GM12878 (cell line): ENCODE data around the gene TLR9. TPM values are rescaled to one million over a fixed set of nuclear protein-coding genes. Genes with fewer than 3 reads are reported as not detected.

Experiments used
- CBX3 ChIP-seq: fragments of 200-600 bp; sonication (generic); IDR thresholded peaks from 2 replicates; pipeline ENCODE4 v1.6.1; 2016; ENCODE audit warnings: low read depth, borderline replicate concordance
- CHD2 ChIP-seq: IDR thresholded peaks from 2 replicates; pipeline ENCODE4 v1.6.1; 2011; ENCODE audit warnings: low read depth, low read length, improper control_type of control experiment, borderline replicate concordance
- EP300 ChIP-seq, 2 experiments: fragments of 150-350 bp in 1 of 2; IDR thresholded peaks; 2 replicates each; pipeline ENCODE4 v1.6.1; 2011 to 2012; ENCODE audit warnings: low read depth in 2 of 2, low read length in 2 of 2, borderline replicate concordance in 1 of 2, improper control_type of control experiment in 1 of 2, inconsistent platforms in 1 of 2; ENCODE audit not compliant: control insufficient read depth in 1 of 2
- ETV6 ChIP-seq, 2 experiments: fragments of 450-650 bp in 1 of 2; IDR thresholded peaks in 1 of 2; conservative IDR thresholded peaks in 1 of 2; 2 replicates each; pipeline ENCODE4 v1.6.1; 2014; ENCODE audit warnings: antibody characterized with exemption in 1 of 2, borderline replicate concordance in 1 of 2, low read depth in 1 of 2, mild to moderate bottlenecking in 1 of 2, moderate library complexity in 1 of 2
- EZH2 ChIP-seq: IDR thresholded peaks from 2 replicates; pipeline ENCODE4 v1.6.1; 2012; ENCODE audit warnings: low read depth, mild to moderate bottlenecking, control low read depth, inconsistent platforms, low read length, borderline replicate concordance; ENCODE audit not compliant: control insufficient read depth
- MTA3 ChIP-seq: IDR thresholded peaks from 2 replicates; pipeline ENCODE4 v1.6.1; 2012; ENCODE audit warnings: low read length, inconsistent platforms, borderline replicate concordance
- NR2C2 ChIP-seq: IDR thresholded peaks from 2 replicates; pipeline ENCODE4 v1.6.1; 2011; ENCODE audit warnings: borderline replicate concordance, low read depth; ENCODE audit not compliant: control insufficient read depth, insufficient read length
- SMAD5 ChIP-seq: IDR thresholded peaks from 2 replicates; pipeline ENCODE4 v1.6.1; 2016; ENCODE audit warnings: antibody characterized with exemption, low read depth
- SMC3 ChIP-seq: IDR thresholded peaks from 2 replicates; pipeline ENCODE4 v1.6.1; 2011; ENCODE audit warnings: low read length, improper control_type of control experiment, borderline replicate concordance
- SUZ12 ChIP-seq: fragments of 200-600 bp; sonication (generic); IDR thresholded peaks from one replicate; pipeline ENCODE4 v1.6.1; 2018; ENCODE audit warnings: antibody characterized with exemption, mild to moderate bottlenecking; ENCODE audit not compliant: unreplicated experiment
- polyA plus RNA-seq, 11 experiments: library from polyadenylated mRNA; depleted of rRNA in 4 of 11; unstranded in 6 of 11; stranded (reverse) in 5 of 11; fragments of >200 nt; fragmentation: Nextera tagmentation in 4 of 11; fragmentation: Illumina TruSeq in 1 of 11; extraction: Ambion mirVana in 4 of 11; extraction: Trizol in 1 of 11; gene quantifications; 1 replicate in 1 of 11; 2 replicates in 10 of 11; pipeline versions ENCODE4 v1.2.1 to v1.2.3, GENCODE V29; 2011 to 2016; ENCODE audit warnings: inconsistent platforms in 2 of 11, missing spikeins in 2 of 11, low read depth in 1 of 11
- total RNA-seq, 4 experiments: library from RNA; depleted of rRNA in 3 of 4; stranded (reverse); fragments of >200 nt in 3 of 4; fragmentation: Illumina TruSeq in 1 of 4; extraction: Trizol in 1 of 4; gene quantifications; 2 replicates each; pipeline versions ENCODE4 v1.2.1 to v1.2.3, GENCODE V29; 2013 to 2021
- TF ChIP-seq, protein P1 (sequence below): IDR thresholded peaks from 2 replicates; pipeline ENCODE4 v1.6.1; 2012; ENCODE audit warnings: low read depth, low read length, improper control_type of control experiment
- TF ChIP-seq, protein P2 (sequence below): IDR thresholded peaks from 2 replicates; pipeline ENCODE4 v1.6.1; 2011; ENCODE audit warnings: mild to moderate bottlenecking, low read depth, low read length, moderate library complexity; ENCODE audit not compliant: insufficient replicate concordance
- TF ChIP-seq, protein P3 (sequence below): IDR thresholded peaks from 2 replicates; pipeline ENCODE4 v1.6.1; 2011; ENCODE audit warnings: borderline replicate concordance, low read depth, mild to moderate bottlenecking, moderate library complexity, mixed read lengths, low read length; ENCODE audit not compliant: insufficient read depth; ENCODE audit errors: extremely low read length
- TF ChIP-seq, protein P4 (sequence below): IDR thresholded peaks from 2 replicates; pipeline ENCODE4 v1.6.1; 2011; ENCODE audit warnings: low read depth, low read length, improper control_type of control experiment, borderline replicate concordance
- TF ChIP-seq, protein P5 (sequence below): fragments of 450-650 bp; IDR thresholded peaks from 2 replicates; pipeline ENCODE4 v1.6.1; 2016; ENCODE audit warnings: mild to moderate bottlenecking
- TF ChIP-seq, protein P6 (sequence below): fragments of 450-650 bp; formaldehyde crosslinking; IDR thresholded peaks from 2 replicates; pipeline ENCODE4 v1.4.0; 2020; ENCODE audit warnings: mild to moderate bottlenecking, moderate library complexity

TLR9 gene
- total and polyA plus RNA-seq, 10 of the 15 experiments (the other 5 are each of a cell fraction or from before 2014, with no cell fraction given): 0.10 to 4.8 (median 0.53) TPM; not detected in 1

DNA sequence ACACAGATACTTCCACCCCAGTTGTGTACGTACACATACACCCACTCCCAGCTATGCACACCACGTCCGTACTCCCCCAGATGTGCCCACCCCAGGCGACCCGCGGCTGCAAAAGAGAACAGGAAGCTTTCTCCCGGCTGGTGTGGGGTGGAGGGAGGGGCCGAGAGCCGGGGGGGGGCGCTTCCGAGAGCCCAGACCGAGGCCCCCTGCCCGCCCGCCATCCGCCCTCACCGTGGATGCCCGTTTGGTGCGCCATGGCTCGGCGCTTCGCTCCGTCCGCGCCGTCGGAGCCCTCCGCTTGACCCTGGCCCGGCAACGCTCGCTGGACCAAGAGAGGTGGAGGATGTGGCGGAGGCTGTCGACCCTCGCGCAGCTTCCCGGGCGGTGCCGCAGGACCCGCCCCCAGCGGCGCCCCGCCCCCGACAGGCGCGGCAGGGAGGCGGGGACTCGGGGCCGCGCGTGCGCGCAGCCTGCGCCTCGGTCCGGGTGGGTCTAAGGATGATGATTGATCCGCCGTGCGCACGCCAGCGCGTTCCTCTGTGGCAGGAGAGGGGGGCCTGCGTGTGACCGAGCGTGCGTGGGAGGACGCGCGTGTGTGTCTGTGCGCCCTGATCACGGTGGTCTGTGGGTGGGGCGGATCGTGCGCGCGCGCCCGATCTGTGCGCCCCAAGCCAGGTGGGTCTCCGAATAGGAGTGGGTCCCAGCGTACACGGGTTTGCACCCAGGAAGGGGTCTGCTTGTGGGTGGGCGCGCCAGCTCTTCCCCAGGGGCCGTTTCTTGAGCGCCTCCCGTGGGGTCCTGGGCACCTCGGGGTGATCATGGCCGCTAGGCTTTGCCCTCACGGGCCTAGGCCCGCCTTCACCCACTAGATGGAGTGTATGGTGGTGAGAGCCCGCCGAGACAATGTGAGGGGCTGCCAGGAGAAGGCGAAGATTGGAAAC, 13.6 kb upstream of the TLR9 start, which contains the start of gene TWF2 (continued):
- TF ChIP-seq NR2C2 (no peak), SMC3 (peak; percentile 37; the same call in 1 of the 2 replicates), CBX3 (no peak), CHD2 (no peak), SUZ12 (no peak), SMAD5 (peak; percentile 53; the same call in 1 of the 2 replicates), ETV6 (conservative IDR thresholded peaks at IDR 0.05 in 1 of 2, IDR thresholded peaks at IDR 0.05 in 1 of 2; ENCODE audit: borderline replicate concordance in 1 of 2, low read depth in 1 of 2) (no peak), MTA3 (no peak), EZH2 (no peak), EP300 (IDR thresholded peaks at IDR 0.05; ENCODE audit: borderline replicate concordance in 1 of 2, control insufficient read depth in 1 of 2, low read depth in 2 of 2, low read length in 2 of 2) (no peak)
- TF ChIP-seq, protein P1, sequence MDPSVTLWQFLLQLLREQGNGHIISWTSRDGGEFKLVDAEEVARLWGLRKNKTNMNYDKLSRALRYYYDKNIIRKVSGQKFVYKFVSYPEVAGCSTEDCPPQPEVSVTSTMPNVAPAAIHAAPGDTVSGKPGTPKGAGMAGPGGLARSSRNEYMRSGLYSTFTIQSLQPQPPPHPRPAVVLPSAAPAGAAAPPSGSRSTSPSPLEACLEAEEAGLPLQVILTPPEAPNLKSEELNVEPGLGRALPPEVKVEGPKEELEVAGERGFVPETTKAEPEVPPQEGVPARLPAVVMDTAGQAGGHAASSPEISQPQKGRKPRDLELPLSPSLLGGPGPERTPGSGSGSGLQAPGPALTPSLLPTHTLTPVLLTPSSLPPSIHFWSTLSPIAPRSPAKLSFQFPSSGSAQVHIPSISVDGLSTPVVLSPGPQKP: no peak
- TF ChIP-seq, protein P2, sequence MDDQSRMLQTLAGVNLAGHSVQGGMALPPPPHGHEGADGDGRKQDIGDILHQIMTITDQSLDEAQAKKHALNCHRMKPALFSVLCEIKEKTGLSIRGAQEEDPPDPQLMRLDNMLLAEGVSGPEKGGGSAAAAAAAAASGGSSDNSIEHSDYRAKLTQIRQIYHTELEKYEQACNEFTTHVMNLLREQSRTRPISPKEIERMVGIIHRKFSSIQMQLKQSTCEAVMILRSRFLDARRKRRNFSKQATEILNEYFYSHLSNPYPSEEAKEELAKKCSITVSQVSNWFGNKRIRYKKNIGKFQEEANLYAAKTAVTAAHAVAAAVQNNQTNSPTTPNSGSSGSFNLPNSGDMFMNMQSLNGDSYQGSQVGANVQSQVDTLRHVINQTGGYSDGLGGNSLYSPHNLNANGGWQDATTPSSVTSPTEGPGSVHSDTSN: peak; percentile 72
- TF ChIP-seq, protein P3, sequence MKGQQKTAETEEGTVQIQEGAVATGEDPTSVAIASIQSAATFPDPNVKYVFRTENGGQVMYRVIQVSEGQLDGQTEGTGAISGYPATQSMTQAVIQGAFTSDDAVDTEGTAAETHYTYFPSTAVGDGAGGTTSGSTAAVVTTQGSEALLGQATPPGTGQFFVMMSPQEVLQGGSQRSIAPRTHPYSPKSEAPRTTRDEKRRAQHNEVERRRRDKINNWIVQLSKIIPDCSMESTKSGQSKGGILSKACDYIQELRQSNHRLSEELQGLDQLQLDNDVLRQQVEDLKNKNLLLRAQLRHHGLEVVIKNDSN: no peak
- TF ChIP-seq, protein P4, sequence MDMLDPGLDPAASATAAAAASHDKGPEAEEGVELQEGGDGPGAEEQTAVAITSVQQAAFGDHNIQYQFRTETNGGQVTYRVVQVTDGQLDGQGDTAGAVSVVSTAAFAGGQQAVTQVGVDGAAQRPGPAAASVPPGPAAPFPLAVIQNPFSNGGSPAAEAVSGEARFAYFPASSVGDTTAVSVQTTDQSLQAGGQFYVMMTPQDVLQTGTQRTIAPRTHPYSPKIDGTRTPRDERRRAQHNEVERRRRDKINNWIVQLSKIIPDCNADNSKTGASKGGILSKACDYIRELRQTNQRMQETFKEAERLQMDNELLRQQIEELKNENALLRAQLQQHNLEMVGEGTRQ: no peak
- TF ChIP-seq, protein P5, sequence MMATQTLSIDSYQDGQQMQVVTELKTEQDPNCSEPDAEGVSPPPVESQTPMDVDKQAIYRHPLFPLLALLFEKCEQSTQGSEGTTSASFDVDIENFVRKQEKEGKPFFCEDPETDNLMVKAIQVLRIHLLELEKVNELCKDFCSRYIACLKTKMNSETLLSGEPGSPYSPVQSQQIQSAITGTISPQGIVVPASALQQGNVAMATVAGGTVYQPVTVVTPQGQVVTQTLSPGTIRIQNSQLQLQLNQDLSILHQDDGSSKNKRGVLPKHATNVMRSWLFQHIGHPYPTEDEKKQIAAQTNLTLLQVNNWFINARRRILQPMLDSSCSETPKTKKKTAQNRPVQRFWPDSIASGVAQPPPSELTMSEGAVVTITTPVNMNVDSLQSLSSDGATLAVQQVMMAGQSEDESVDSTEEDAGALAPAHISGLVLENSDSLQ: peak; percentile 84
- TF ChIP-seq, protein P6, sequence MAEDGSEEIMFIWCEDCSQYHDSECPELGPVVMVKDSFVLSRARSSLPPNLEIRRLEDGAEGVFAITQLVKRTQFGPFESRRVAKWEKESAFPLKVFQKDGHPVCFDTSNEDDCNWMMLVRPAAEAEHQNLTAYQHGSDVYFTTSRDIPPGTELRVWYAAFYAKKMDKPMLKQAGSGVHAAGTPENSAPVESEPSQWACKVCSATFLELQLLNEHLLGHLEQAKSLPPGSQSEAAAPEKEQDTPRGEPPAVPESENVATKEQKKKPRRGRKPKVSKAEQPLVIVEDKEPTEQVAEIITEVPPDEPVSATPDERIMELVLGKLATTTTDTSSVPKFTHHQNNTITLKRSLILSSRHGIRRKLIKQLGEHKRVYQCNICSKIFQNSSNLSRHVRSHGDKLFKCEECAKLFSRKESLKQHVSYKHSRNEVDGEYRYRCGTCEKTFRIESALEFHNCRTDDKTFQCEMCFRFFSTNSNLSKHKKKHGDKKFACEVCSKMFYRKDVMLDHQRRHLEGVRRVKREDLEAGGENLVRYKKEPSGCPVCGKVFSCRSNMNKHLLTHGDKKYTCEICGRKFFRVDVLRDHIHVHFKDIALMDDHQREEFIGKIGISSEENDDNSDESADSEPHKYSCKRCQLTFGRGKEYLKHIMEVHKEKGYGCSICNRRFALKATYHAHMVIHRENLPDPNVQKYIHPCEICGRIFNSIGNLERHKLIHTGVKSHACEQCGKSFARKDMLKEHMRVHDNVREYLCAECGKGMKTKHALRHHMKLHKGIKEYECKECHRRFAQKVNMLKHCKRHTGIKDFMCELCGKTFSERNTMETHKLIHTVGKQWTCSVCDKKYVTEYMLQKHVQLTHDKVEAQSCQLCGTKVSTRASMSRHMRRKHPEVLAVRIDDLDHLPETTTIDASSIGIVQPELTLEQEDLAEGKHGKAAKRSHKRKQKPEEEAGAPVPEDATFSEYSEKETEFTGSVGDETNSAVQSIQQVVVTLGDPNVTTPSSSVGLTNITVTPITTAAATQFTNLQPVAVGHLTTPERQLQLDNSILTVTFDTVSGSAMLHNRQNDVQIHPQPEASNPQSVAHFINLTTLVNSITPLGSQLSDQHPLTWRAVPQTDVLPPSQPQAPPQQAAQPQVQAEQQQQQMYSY (CRISPR knock-in tag): no peak
